ENCODE results near the gene KRTAP1-1. TPM values are rescaled to one million over a fixed set of nuclear protein-coding genes. Genes with fewer than 3 reads are reported as not detected.
A peak's percentile ranks its signal among the peaks of the same experiment; 100 is the strongest.
"Not testable (repeated sequence)": the region's sequence is repeated elsewhere in the genome, so short reads cannot be mapped to it uniquely, and the experiment has no call there.

The KRTAP1-1 gene
- total RNA-seq, 1 donor = 2.2 TPM

- peak; percentile 86 for DNase-seq (ENCODE audit: insufficient read length, low spot score, missing footprints)
- Histone ChIP-seq H3K36me3 (ENCODE audit: insufficient read depth, low read length) (no peaks in the 10 kb centered on the region), H3K9me3 (ENCODE audit: low read depth, low read length) (peaks cover 2% of the 10 kb centered on the region), H3K4me3 (ENCODE audit: insufficient read depth, low read length) (no peak overlapping the region), H3K4me1 (ENCODE audit: insufficient read depth, low read length) (peaks cover 53% of the 10 kb centered on the region), H3K27ac (ENCODE audit: low read depth, low read length) (peak overlapping the region; percentile 94), H2AFZ (ENCODE audit: low read length) (no peak overlapping the region), H3K4me2 (ENCODE audit: insufficient read depth, low read length) (peak overlapping the region; percentile 35), H3K79me2 (ENCODE audit: insufficient read depth, low read length) (peaks cover 6% of the 10 kb centered on the region), H4K20me1 (ENCODE audit: insufficient read depth, low read length) (no peaks in the 10 kb centered on the region), H3K27me3 (ENCODE audit: insufficient read depth, low read length) (no peaks in the 10 kb centered on the region)
- TF ChIP-seq CTCF (IDR thresholded peaks at IDR 0.05; ENCODE audit: extremely low read depth, low read depth, low read length) = no peak
These were observed 17.5 kb upstream of the KRTAP1-1 start for GRCh38 chr17:41058741-41059140.

- Histone ChIP-seq H3K27me3 (ENCODE audit: insufficient read depth, low read length) (no peaks in the 10 kb centered on the region), H3K27ac (ENCODE audit: low read depth, low read length) (peak overlapping the region; percentile 94), H3K36me3 (ENCODE audit: insufficient read depth, low read length) (no peaks in the 10 kb centered on the region), H2AFZ (ENCODE audit: low read length) (no peak overlapping the region), H3K4me3 (ENCODE audit: insufficient read depth, low read length) (no peak overlapping the region), H4K20me1 (ENCODE audit: insufficient read depth, low read length) (no peaks in the 10 kb centered on the region), H3K4me1 (ENCODE audit: insufficient read depth, low read length) (peaks cover 49% of the 10 kb centered on the region), H3K9me3 (ENCODE audit: low read depth, low read length) (peaks cover 2% of the 10 kb centered on the region), H3K79me2 (ENCODE audit: insufficient read depth, low read length) (peaks cover 9% of the 10 kb centered on the region), H3K4me2 (ENCODE audit: insufficient read depth, low read length) (no peak overlapping the region)
- TF ChIP-seq CTCF (IDR thresholded peaks at IDR 0.05; ENCODE audit: extremely low read depth, low read depth, low read length) = no peak
- no peak for DNase-seq (ENCODE audit: insufficient read length, low spot score, missing footprints)
These were observed 16.3 kb upstream of the KRTAP1-1 start for GRCh38 chr17:41057547-41057946.

GRCh38 chr17:41055130-41055529 lies 13.9 kb upstream of the KRTAP1-1 start, which contains the start of gene KRTAP2-2:
Gene KRTAP2-2, minus strand, starts transcription at chr17:41055230. Its CDS starts 19 bp downstream, at chr17:41055211.
- not testable (repeated sequence) for H3K79me2 ChIP-seq (ENCODE audit: insufficient read depth, low read length); H4K20me1 ChIP-seq (ENCODE audit: insufficient read depth, low read length); H3K9me3 ChIP-seq (ENCODE audit: low read depth, low read length); H2AFZ ChIP-seq (ENCODE audit: low read length); H3K4me3 ChIP-seq (ENCODE audit: insufficient read depth, low read length); H3K4me2 ChIP-seq (ENCODE audit: insufficient read depth, low read length); H3K27me3 ChIP-seq (ENCODE audit: insufficient read depth, low read length); H3K36me3 ChIP-seq (ENCODE audit: insufficient read depth, low read length); DNase-seq (ENCODE audit: insufficient read length, low spot score, missing footprints)
- H3K4me1 ChIP-seq (ENCODE audit: insufficient read depth, low read length) = peaks cover 34% of the 10 kb centered on the region
- peak within 1 kb of the TSS; percentile 66 for H3K27ac ChIP-seq (ENCODE audit: low read depth, low read length)

- H3K4me1 ChIP-seq (ENCODE audit: insufficient read depth, low read length) = peaks cover 31% of the 10 kb centered on the region
- H3K4me2 ChIP-seq (ENCODE audit: insufficient read depth, low read length); H3K79me2 ChIP-seq (ENCODE audit: insufficient read depth, low read length); H3K9me3 ChIP-seq (ENCODE audit: low read depth, low read length); H3K4me3 ChIP-seq (ENCODE audit: insufficient read depth, low read length); H4K20me1 ChIP-seq (ENCODE audit: insufficient read depth, low read length); DNase-seq (ENCODE audit: insufficient read length, low spot score, missing footprints); H3K36me3 ChIP-seq (ENCODE audit: insufficient read depth, low read length); H2AFZ ChIP-seq (ENCODE audit: low read length); H3K27me3 ChIP-seq (ENCODE audit: insufficient read depth, low read length); H3K27ac ChIP-seq (ENCODE audit: low read depth, low read length): not testable (repeated sequence)
These were observed 13.3 kb upstream of the KRTAP1-1 start for GRCh38 chr17:41054556-41054955.

- Histone ChIP-seq H3K4me1 (ENCODE audit: insufficient read depth, low read length) (peaks cover 28% of the 10 kb centered on the region), H3K27ac (ENCODE audit: low read depth, low read length) (peak overlapping the region; percentile 66), H2AFZ (ENCODE audit: low read length) (no peak overlapping the region), H3K9me3 (ENCODE audit: low read depth, low read length) (peaks cover 2% of the 10 kb centered on the region), H3K27me3 (ENCODE audit: insufficient read depth, low read length) (no peaks in the 10 kb centered on the region), H3K36me3 (ENCODE audit: insufficient read depth, low read length) (no peaks in the 10 kb centered on the region), H4K20me1 (ENCODE audit: insufficient read depth, low read length) (no peaks in the 10 kb centered on the region), H3K79me2 (ENCODE audit: insufficient read depth, low read length) (peaks cover 9% of the 10 kb centered on the region), H3K4me2 (ENCODE audit: insufficient read depth, low read length) (no peak overlapping the region), H3K4me3 (ENCODE audit: insufficient read depth, low read length) (no peak overlapping the region)
- TF ChIP-seq CTCF (IDR thresholded peaks at IDR 0.05; ENCODE audit: extremely low read depth, low read depth, low read length) = no peak
- DNase-seq (ENCODE audit: insufficient read length, low spot score, missing footprints) = no peak
These were observed 12.8 kb upstream of the KRTAP1-1 start for GRCh38 chr17:41054025-41054424.

Measured in osteoblast (primary cell).